Measurements from ENCODE around the gene ERBB2.

GRCh38 chr17:39751016-39751543 is 51.2 kb downstream of the ERBB2 start:
- TF ChIP-seq CTCF (conservative IDR thresholded peaks at IDR 0.05; ENCODE audit: low read length) (no peak), EZH2phosphoT487 (IDR thresholded peaks at IDR 0.05; ENCODE audit: borderline replicate concordance) (no peak)
